ENCODE data around the gene BATF.
A peak's percentile ranks its signal among the peaks of the same experiment; 100 is the strongest.

BATF gene

GRCh38 chr14:75563931-75564330 is 41.7 kb downstream of the BATF start:
- no peak for DNase-seq

- DNase-seq = no peak
Measured at GRCh38 chr14:75565056-75565455, 42.8 kb downstream of the BATF start.

- DNase-seq = peak; percentile 63
Measured at GRCh38 chr14:75566321-75566720, 44.1 kb downstream of the BATF start.

- no peak for DNase-seq
Measured at GRCh38 chr14:75566752-75567151, 44.5 kb downstream of the BATF start.

- DNase-seq = no peak
Measured at GRCh38 chr14:75568140-75568539, 45.9 kb downstream of the BATF start.

- DNase-seq = no peak
Measured at GRCh38 chr14:75568791-75569190, 46.5 kb downstream of the BATF start.

- no peak for DNase-seq
Measured at GRCh38 chr14:75570797-75571196, 48.5 kb downstream of the BATF start.

- no peak for DNase-seq
Measured at GRCh38 chr14:75572104-75572503, 49.8 kb downstream of the BATF start.

GRCh38 chr14:75577090-75577489 is 54.8 kb downstream of the BATF start:
- no peak for DNase-seq

- peak; percentile 67 for DNase-seq
Measured at GRCh38 chr14:75577729-75578101, 55.4 kb downstream of the BATF start.

GRCh38 chr14:75578102-75578785 is 56.0 kb downstream of the BATF start, which contains the start of gene FLVCR2:
Gene FLVCR2, plus strand, starts transcription at chr14:75578620. Its CDS starts 353 bp downstream, at chr14:75578973.
- DNase-seq = peak; percentile 59

GRCh38 chr14:75578786-75579337 is 56.6 kb downstream of the BATF start:
- DNase-seq = no peak

- no peak for DNase-seq
Measured at GRCh38 chr14:75579338-75579864, 57.1 kb downstream of the BATF start.

GRCh38 chr14:75579882-75580281 is 57.6 kb downstream of the BATF start:
- no peak for DNase-seq

- no peak for DNase-seq
Measured at GRCh38 chr14:75587388-75587787, 65.1 kb downstream of the BATF start.

GRCh38 chr14:75589931-75590330 is 67.7 kb downstream of the BATF start:
- no peak for DNase-seq

- no peak for DNase-seq
Measured at GRCh38 chr14:75591331-75591946, 69.2 kb downstream of the BATF start.

- DNase-seq = no peak
Measured at GRCh38 chr14:75591987-75592575, 69.8 kb downstream of the BATF start.

- no peak for DNase-seq
Measured at GRCh38 chr14:75595226-75595625, 73.0 kb downstream of the BATF start.

Measured in activated CD4-positive, alpha-beta T cell treated with anti-CD3 and anti-CD28 coated beads, Interleukin-2, amount 50 U/mL, for 1 hour (primary cell).